ENCODE measurements around the gene NDUFB11.
A peak's percentile ranks its signal among the peaks of the same experiment; 100 is the strongest.

Gene NDUFB11

GRCh38 chrX:47144626-47145394, at the start of gene NDUFB11, which contains the start of gene RBM10:
Gene NDUFB11 (minus strand): TSS chrX:47144702. CDS start chrX:47144679, 23 bp downstream.
Gene RBM10 (plus strand): TSS chrX:47145221. CDS start chrX:47147482, 2,261 bp downstream.
- DNase-seq: peak; percentile 81 to 84

DNA sequence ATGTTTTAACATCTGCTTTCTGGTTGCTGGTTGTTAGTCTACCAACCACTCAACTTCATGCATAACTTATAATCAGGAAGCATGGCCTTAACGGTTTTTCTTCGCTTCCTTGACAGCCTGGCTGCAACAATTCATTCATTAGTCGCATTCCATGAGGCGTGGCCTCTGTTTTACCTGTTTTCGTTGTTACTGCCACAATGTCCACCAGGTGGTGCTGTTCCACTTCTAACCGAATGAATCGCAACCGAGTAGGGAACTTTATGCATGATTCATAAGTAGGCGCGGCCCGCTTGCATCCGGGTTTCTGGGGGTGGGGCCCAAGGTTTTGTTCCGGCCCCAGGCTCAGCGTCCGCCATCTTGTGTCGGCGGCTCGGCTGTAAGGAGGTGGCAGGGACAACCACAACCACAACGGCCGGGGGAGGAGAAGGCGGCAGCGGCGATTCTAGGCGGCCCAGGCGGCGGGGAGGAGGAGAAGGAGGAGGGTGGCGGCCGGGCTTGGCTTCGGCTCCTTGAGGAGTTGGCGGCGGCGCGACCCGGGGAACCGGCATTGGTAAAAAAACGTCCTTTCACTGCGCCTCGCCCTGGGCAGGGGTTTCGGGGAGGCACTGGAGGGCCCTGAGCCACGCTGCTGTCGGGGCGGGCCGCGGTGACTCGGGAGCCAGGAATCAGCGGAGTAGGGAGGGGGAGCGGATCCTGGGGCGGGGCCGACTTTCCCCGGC, 49.1 kb upstream of the NDUFB11 start, which contains the start of gene UBA1:
Gene UBA1, plus strand, starts transcription at position 355 of the 719 bp plus-strand sequence. CDS start 4,974 bp downstream, outside the sequence.
- peak; percentile 89 to 90 for DNase-seq

DNA sequence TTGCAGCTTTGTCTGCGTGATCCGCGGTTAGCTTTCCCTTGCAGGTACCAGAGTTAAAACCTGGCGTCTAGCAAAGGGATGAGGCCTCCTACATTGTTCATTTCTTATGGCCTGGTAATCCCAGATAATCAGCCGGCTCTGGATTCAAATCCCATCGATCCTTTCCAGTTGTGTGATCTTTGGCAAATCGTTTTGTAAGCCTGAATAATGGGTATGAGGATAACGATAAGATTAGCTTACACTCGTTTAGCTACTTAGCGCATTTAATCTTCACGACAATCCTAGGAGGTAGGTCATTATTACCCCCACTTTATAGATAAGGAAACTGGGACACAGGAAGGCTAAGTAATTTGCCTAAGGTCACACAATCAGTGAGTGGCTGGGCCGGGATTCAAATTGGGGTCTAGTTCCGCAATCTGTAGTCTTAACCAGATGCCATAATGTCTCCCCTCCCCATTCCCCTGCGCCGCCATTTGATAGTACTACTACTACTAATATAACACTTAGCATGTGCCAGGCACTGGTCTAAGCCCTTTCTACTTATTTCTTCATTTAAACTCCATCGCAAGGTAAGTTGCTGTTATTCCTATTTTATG, 47.4 kb upstream of the NDUFB11 start:
- no peak for DNase-seq

DNA sequence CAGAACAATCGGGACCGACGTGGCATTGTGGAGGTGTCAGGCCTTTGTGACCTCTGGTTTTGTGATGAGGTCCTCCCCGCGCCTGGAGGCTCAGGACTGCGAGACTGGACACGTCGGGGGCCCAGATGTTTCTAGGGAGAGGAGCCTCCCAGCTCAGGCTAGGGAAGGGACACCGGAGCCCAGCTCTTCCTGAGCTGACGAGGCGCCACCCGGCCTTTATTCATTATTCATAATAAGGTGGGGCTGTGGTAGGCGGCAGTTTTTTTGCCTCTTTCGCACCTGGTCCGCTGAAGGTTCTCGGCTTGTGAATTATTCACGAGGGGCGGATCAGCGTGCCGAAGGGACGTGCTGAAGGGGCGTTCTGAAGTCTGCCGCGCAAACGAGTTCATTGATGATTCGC, 46.8 kb upstream of the NDUFB11 start:
- DNase-seq: peak; percentile 42 to 46

GRCh38 chrX:47190445-47191269, 46.2 kb upstream of the NDUFB11 start:
- peak; percentile 70 to 75 for DNase-seq

- no peak for DNase-seq
Observed at GRCh38 chrX:47189906-47190305, 45.4 kb upstream of the NDUFB11 start.

DNA sequence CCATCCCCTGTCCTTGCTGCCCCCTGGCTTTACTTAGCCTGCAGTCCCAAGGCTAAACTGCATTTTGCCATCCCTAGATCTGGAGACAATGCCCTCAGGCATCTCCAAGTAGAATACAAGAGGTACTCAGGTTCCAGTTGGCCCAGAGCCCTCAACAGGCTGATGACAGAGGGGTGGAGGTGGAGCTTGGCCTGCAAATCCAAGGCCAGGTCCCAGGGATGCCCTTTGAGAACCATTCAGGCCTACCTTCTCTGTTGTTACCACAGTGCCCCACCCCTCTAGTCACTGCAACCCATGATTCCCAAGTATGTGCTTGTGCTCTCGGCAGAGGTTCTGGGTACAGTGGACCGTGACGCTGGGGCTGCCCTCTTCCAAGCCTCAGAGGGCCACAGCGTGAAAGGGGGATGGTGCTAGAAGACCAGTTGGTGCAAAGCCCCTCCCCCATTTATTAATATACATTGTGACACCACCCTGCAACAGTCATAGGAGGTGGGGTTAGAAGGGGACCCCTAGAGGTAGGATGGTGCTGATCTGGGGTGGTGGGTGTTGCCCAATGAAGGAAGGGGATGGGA, 42.7 kb upstream of the NDUFB11 start:
- DNase-seq: no peak

- DNase-seq: no peak
Observed at GRCh38 chrX:47186096-47186740, 41.7 kb upstream of the NDUFB11 start.

- no peak for DNase-seq
Observed at GRCh38 chrX:47185241-47185640, 40.7 kb upstream of the NDUFB11 start.

DNA sequence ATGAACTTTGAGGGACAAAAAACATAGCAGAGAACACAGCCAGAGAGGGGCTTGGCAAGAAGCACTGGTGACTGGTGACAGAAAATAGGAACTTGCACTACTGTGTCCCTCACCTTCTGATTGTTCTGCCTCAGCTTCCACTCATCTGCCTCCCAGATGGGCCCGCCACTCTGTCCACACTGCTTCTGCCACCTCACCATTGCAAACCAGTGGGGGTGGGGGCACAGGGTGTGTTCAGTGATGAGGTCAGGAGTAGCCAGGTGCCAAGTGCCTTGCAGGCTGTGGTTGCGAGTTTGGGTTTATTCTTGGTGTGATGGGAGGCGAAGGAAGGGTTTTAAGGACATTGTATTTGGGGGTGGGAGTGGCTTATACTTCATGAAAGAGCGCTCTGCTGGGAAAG, 40.0 kb upstream of the NDUFB11 start:
- no peak for DNase-seq

GRCh38 chrX:47182106-47182700, 37.7 kb upstream of the NDUFB11 start:
- DNase-seq: no peak

DNA sequence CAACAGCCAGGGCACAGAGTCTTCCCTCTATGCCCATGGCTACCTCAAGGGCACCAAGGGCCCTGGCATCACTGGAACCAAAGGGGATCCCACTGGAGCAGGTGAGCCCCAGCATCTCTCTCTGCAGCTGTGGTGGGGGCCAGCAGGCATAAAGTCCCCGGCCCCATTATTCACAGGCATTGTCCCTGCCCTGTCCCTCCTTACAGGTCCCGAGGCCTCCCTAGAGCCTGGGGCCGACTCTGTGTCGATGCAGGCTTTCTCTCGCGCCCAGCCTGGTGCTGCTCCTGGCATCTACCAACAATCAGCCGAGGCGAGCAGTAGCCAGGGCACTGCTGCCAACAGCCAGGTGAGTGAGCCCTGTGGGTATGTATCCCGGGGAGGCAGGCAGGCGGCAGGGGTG, 36.8 kb upstream of the NDUFB11 start:
- no peak for DNase-seq

DNA sequence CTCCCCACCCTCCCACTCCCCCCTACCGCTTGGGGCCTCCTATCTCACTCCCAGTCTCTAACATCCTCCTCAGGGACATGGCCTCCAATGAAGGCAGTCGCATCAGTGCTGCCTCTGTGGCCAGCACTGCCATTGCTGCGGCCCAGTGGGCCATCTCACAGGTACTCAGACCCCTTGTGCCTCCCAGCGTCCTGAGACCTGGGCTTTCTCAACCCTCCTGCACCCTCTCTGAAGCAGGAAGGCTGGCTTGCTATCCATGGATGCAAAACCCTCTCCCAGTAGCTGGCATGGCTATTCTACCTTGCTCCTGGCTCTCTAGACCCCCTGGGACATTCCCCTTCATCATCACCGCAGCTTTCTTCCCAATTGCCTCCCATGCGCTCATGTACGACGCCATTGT, 35.8 kb upstream of the NDUFB11 start:
- no peak for DNase-seq

DNA sequence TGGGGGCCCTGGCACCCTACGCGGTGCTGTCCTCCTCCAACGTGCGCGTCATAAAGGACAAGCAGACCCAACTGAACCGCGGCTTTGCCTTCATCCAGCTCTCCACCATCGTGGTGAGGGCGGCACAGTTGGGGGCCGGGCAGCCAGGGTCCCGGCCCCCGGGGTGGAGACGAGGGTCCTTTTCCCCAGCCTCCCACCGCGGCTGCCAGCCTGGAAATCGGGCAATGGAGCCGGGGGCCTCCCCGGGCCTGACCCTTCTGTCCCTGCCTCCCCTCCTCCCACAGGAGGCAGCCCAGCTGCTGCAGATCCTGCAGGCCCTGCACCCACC, 35.4 kb upstream of the NDUFB11 start:
- no peak for DNase-seq

DNA sequence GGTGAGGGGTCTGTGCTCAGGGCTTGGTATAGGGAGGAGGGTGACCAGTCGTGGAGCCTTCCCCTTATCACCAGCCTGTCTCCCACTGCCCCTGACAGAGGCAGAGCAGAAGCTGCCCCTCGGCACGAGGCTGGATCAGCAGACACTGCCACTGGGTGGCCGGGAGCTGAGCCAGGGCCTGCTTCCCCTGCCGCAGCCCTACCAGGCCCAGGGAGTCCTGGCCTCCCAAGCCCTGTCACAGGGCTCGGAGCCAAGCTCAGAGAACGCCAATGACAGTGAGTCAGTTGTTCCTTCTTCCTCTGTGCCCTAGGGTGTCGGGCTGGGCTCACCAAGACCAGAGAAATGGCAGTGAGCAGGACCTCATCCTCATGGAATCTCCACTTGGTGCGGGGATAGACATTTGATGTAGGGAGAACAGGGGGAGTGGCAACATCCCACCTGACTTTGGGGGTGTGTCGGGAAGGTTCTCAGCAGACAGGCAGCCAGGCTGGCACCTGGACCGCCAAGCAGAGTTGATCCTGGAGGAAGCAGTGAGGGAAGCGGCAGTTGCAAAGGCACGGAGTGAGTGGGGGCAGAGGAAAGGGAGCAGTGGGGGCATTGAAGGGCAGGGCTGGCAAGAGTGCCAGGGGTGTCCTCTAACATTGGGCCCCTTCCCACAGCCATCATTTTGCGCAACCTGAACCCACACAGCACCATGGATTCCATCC, 34.9 kb upstream of the NDUFB11 start:
- no peak for DNase-seq

DNA sequence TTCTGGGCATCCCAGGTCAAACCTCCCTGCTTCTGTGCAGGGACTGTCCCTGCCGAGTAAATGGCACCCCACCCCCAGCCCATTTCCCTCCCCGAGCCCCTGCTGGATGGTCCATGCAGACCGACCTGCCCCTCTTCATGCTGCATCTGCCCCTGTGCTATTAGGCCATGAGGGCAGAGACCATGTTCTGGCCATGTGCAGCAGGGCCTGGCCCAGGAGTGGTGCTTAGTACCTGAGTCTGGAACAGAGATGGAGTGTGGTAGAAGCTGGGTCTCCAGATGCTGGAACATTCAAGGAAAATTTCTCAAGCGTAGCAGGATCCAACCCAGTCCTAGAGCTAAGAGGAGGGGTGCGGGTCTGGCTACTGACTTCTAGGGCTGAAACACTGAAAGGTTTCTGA, 33.8 kb upstream of the NDUFB11 start:
- DNase-seq: no peak

DNA sequence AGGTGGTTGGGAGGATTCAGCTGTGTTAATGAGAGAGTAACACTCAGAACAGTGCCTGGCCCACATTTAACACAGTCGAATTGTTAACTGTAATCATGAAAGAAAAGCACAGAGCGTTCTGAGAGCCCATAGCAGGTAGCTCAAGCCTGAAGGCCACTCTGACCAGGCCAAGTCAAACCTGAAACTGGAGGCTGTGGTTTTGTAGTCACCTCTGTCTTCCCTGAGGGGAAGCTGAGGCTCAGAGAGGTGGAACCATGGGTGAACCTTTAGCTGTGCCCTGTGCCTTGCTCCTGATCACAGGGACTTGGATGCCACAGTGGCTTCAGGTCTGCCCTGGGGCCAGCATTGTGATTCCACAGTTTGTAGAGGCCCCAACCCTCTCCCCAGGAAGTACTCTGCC, 32.6 kb upstream of the NDUFB11 start:
- no peak for DNase-seq

DNA sequence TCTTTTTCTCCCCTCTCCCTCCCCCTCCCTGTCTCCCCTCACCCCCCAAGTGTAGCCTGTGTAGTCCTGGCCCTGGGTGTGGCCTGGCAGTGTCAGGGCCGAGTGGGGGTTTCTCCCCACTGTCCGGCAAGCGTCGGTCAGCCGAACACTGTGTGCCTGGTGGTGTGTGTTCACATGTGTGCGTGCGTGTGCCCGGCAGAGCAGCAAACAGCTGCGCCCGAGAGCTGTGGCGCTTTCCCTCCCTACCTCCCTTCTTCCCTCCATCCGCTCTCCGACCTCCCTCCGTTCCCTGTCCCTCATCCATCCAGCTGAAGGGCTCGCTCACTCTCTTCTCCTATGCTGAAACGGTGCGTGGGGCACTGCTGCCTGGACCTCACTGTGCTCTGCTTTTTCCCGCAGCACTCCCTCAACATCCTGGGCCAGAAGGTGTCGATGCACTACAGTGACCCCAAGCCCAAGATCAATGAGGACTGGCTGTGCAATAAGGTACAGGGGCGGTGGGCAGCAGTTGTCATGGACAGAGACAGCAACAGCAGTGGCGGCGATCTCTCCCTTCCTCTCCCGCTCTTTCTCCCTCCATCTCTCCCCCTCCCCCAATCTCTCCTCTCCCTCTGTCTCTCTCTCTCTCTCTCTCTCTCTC, 31.7 kb upstream of the NDUFB11 start:
- no peak for DNase-seq

GRCh38 chrX:47175588-47175980, 31.1 kb upstream of the NDUFB11 start:
- no peak for DNase-seq

DNA sequence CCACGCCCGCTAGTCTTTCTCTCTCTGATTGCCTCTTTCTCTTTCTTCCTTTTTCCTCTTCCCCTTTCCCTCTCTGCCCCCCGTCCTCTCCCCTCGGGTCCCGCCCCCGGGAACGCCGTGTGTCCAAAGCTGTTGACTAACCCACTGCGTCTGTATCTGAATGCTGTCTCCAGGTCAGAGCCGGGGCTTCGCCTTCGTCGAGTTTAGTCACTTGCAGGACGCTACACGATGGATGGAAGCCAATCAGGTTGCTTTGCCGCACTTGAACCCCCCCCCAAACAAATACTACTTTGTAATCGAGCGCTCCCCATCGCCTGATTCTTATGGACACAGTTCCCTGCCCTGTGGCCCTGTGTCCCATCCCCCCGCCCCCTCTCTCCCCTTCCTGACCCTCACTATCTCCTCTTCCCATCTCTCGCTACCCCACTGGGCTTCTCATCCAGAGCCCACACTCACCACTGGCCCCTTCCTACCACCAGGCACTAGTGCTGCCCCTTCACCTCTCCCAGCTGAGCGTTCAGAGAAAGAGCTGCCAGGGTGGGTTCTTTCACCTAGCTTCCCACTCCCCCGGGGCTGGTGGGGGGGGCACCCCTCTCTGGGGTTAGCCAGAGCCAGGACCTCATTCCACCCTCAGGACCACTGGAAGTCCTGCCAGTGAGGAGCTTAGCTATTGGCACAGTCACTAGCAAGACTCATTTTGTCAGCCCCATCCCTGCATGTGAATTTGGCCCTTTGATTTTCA, 30.5 kb upstream of the NDUFB11 start:
- DNase-seq: no peak
